HG02571 (cell line): ENCODE data around the gene HCLS1.
A peak's percentile ranks its signal among the peaks of the same experiment; 100 is the strongest.
"Not testable (repeated sequence)": the region's sequence is repeated elsewhere in the genome, so short reads cannot be mapped to it uniquely, and the experiment has no call there.

ENCODE experiments used
- ATAC-seq: cut with Tn5 transposase; IDR thresholded peaks from one replicate; pipeline ENCODE4 v1.9.1; 2021; ENCODE audit warnings: mild to moderate bottlenecking, moderate library complexity; ENCODE audit not compliant: unreplicated experiment

HCLS1 gene, protein sequence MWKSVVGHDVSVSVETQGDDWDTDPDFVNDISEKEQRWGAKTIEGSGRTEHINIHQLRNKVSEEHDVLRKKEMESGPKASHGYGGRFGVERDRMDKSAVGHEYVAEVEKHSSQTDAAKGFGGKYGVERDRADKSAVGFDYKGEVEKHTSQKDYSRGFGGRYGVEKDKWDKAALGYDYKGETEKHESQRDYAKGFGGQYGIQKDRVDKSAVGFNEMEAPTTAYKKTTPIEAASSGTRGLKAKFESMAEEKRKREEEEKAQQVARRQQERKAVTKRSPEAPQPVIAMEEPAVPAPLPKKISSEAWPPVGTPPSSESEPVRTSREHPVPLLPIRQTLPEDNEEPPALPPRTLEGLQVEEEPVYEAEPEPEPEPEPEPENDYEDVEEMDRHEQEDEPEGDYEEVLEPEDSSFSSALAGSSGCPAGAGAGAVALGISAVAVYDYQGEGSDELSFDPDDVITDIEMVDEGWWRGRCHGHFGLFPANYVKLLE

DNA sequence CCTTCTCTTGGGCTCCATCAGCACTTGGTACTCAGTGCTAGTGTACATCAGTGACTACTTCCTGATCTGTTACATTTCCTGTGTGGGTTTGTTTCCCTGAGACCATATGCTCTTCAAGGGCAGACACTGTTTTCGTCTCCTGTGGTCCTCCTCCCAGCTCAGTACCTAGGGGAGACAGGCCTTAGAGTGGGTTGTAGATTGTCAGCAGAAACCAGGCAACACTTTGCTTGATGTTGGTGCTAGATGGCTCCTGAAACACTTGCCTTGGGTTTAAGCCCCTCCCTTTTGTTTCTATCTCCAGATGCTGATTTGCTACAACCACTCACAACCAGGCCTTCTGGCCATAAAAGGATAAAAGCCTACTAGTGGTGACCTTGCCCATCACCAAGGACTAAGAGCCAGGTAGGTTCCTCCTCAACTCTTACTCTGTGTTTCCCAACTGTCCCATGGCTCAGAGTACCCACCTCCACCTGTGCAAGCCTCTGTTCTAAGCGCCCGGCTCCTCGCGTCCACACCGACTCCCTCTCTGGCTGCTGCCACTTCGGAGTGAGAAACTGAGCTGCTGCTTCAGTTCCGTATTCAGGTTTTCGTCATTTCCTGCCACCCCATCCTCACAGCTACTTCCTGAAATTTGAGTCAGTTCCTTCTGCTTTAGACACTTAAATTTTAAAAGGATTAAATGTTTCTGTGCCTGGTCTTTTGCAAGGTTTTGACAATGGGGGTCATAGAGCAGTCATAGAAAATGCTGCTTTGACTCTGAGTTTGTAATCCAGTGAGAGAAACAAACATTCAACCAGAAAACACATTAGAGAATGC, at the start of gene HCLS1:
HCLS1 (minus strand) TSS at position 548 of the 816 bp plus-strand sequence. CDS start 2,556 bp downstream, outside the sequence.
- peak; percentile 69 for ATAC-seq

DNA sequence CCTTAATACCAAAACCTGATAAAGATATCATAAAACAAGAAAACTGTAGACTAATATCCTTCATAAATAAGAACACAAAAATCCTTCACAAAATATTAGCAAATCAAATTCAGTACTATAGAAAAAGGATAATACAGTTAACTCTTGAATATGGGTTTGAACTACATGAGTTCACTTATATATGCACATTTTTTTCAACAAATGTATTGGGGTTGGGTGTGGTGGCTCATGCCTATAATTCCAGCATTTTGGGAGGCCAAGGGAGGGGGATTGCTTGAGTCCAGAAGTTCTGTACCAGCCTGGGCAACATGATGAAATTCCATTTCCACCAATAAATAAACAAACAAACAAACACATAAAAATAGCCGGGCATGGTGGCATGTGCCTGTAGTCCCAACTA, 49.6 kb upstream of the HCLS1 start:
- no peak for ATAC-seq

DNA sequence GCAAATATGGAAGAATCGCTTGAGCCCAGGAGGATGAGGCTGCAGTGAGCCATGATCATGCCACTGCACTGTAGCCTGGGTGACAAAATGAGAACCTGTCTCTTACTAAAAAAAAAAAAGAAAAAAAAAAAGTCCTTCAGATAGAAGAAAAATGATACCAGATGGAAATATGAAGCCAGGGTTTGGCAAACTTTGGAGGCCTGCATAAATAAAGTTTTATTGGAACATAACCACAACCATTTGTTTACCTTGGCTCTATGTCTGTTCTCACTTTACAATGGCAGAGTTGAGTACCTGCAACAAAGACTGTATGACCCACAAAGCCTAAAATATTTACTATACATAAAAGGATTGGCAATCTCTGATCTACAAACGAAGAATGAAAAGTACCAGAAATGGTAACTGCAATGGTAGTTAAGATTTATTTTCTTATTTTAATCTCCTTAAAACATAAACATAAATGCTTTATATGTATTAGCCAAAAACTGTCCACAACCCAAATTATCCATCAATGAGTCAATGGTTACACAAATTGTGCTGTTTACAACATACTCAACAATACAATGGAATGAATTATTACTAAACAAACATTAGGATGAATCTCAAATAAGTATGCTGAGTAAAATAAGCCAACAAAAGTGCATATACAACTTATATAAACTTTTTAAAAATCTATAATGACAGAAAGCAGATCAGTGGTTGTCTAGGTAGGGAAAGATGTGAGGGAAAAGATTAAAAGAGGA, 47.0 kb upstream of the HCLS1 start:
- no peak for ATAC-seq

DNA sequence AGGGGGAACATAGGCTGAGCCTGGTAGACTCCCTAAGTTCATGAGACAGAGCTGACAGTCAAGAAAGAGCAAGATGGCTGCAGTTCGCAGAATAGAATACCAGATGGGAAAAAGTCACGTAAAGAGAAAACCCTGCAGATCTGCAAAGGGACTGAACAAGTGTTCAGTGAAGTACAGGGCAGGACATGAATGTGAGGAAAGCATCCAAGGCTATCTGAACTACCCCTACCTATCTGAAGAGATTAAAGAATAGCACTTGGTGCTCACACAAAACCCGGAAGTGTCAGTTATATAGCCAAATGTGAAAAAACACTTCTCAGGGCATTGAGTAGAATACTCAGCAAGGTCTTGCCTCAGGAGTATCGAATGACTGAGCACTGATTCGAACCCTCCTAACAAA, 44.8 kb upstream of the HCLS1 start:
- ATAC-seq, result no peak

DNA sequence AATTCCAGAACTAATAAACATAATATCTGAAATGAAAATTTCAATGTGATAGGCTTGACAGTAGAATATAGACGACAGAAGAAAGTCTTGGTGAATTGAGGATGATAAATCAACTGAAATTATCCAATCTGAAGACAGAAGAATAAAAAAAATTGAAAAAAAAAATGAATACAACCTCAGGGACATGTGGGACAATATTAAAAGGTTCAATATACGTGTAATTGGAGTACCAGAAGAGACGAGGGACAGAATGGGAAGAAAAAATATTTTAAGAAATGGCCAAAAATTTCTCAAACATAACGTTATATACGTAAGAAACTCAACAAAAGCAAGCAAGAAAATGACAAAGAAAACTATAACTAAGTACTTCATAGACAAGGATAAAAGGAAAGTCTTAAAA, 43.3 kb upstream of the HCLS1 start:
- no peak for ATAC-seq

DNA sequence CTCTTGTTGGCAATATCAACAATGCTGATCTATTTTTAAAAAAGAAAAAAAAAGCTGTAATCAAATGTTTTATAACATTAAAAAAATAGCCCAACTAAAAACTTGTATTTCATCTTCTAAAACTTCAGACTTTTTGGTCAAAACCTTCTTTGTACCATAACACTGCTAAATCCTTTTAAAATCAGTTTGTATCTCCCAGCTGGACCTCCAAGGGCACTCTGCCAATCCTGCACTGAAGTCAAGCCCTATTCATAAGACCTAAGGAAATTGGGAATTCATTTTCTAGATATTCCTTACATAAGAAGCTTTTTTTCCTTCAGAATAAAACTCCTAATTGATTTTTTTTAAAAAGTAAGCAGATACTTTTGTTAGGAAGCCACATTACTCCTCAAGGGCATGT, 38.2 kb upstream of the HCLS1 start:
- no peak for ATAC-seq

DNA sequence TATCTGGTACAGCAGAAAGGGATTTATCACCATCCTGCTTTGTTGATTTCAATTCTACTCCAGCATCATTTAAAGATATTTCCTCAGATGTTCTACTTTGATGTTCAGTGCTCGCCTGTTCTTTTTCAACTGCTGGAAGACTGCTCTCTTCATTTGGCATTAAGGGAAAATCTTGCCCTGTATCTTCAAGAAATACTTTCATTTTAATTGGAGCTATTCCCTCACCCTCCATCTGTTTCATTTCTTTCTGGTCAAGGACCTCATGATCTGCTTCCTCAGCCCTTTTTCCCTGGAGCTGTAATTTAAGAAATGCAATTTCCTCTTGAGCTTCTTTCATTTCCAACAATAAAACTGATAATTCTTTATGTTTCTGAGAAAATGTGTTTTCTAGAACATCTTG, 37.8 kb upstream of the HCLS1 start:
- ATAC-seq, result no peak

DNA sequence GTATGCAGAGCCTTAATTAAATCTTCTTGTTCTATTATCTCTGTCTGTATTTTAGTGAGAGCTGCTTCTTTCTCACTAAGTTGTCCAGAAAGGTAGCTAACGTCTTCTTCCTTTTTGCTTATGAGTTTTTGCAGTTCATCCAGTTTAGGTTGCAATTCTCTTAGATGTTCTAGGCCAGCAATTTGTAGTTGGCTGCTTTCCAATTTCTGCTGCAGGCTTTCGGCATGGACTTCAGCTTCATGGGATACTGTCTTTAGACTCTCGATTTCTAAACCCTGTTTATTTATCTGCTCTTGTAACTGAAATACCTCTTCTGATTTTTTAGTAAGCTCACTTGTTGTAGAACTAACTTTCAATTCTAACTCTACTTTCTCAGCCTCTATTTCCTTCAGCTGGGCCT, 35.5 kb upstream of the HCLS1 start:
- no peak for ATAC-seq

DNA sequence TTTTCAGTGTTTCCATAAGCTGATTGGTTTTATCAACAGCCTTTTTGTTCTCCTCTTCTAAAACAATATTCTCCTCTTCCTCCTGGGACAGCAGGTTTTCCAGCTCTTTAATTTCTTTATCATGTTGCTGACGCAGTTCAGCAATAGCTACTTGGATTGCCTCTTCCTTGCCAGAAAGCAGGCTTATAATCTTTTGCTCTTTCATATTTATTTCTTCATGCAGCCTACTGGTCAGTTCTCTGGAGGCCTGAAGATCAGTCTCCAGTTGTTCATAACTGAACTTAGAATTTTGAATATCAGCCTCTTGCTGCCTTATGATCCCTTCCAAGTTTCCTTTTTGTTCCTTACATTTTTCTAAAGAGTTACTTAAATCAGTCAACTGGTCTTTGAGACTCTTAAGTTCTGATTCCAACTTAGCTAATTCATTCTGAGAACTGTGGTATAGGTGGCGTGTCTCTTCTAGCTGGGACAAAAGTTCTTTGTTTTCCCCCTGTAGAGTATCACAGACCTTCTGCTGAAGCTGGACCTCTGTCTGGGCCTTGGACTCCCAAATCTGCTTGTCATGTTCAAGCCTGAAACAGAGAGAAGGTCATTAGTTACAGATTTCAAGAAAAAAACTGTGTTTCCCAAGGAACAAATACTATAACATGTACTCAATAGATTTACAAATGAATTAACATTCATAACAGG, 31.5 kb upstream of the HCLS1 start:
- no peak for ATAC-seq

DNA sequence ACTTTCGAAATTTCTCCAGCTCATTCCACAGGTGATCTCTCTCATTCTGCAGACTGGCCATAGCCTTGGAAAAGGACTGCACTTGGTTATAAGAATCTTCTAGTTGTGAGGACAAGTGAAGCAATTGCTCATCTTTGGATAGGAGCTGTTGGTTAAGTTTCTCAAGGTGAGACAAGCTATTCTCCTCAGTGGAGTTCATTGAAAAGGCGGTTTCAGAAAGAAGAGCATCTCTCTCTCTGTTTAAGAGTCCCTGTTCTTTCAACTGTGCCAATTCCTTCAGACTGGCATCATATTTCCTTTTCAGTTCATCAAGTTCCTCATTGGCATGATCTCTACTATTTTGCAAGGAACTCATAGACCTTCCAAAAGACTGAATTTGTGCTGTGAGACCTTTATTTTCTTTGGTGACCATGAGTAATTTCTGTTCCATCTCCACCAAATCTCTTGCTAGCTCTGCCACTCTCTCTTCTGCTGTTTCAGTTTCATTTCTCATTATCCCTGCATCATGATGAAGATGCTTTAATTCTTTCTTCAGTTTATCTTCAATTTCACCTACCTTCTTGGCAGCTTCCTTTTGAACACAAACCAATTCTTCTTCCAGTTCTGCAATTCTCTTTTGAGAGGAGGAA, 30.2 kb upstream of the HCLS1 start:
- no peak for ATAC-seq

DNA sequence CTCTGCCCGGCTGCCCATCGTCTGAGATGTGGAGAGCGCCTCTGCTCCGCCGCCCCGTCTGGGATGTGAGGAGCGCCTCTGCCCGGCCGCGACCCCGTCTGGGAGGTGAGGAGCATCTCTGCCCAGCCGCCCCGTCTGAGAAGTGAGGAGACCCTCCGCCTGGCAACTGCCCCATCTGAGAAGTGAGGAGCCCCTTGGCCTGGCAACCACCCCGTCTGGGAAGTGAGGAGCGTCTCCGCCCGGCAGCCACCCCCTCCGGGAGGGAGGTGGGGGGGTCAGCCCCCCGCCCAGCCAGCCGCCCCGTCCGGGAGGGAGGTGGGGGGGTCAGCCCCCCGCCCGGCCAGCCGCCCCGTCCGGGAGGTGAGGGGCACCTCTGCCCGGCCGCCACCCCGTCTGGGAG, 28.0 kb upstream of the HCLS1 start:
- not testable (repeated sequence) for ATAC-seq

DNA sequence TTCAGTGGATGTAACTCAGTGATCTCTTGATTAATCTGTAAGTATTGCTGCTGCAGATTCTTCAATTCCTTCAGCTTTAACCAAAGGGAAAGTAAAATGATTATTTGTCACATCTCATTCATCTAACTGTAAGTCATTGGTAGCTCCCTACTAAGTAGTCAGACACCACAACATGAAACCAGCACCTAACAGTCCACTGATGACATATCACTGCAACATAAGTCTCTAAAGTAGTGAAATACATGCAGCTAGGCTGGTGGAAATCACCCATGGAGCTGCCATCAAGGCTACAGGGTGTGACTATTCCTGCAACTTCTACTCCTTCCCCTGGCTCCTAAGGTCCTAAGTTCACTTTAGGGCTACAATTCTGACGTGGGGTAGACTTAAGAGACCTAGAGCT, 21.1 kb upstream of the HCLS1 start:
- no peak for ATAC-seq

DNA sequence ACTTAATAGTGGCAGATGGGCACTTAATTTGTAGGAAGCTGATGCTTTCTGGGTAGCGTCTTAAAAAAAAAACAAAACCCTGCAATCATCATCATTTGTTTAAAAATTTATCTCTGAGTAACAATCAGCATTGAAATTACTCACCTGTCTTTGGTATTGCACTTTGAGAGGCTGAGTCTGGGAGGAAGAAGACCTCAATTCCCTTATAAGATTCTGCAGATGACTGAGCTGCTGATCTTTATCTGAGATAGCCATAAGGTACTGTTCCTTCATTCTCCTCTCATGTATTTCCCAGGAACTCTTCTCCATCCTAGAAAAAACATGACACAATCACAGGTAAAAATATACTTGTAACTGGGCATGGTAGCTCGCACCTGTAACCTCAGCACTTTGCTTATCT, 16.4 kb upstream of the HCLS1 start:
- ATAC-seq, result no peak

DNA sequence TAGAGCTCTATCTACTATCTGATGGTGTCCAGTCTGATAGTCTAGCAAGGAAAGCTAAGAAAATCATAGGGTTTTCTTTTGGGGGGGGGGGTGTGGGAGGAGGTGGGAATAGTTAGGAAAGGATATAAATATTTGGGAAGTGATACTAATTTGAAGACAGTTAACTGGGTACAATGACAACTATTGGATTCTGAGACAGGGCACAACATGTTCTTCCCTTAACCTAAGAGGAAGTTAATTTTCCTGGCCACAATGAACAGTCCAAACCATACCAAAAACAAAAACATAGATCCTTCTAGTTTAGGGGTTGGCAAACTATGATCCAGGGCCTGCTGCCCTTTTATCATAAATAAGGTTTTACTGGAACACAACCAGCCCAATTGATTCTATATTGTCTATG, 10.0 kb upstream of the HCLS1 start:
- no peak for ATAC-seq

DNA sequence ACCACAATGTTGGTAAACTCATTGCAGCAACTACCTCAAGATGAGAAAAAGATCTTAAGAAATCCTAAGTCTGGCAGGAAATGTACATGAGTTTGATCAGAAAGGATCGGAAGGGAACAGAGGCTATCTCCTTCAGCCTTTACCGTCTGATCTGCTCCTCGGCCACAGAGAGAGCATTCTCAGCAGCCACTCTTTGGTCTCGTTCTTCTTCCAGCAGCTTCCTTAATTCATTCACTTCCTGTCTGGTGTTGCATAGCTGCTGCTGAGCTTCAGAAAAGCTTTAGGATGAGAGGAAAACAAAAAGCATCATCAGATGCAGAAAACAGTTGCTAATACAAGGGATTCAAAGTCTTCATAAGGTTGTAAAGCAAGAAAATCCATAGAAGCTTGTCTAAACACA, 6.6 kb upstream of the HCLS1 start:
- ATAC-seq, result no peak

DNA sequence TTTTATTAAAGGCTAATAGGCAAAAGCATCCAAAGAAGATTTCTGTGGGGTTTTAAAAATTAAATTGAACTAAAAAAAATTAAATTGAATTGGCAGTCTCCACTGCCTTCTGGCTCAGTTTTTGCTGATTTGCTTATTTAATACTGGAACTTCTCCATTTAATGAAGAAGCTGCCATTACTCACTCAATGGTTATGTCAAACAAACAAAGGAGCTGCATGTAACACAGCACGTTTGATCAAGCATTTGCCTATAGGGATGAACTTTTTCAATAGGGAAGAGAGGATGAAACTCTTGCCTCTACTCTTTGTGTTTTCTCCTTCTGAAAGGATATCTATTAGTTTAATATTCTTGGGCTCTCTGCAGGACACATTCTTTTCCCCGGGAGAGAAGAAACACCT, 4.8 kb upstream of the HCLS1 start:
- no peak for ATAC-seq

DNA sequence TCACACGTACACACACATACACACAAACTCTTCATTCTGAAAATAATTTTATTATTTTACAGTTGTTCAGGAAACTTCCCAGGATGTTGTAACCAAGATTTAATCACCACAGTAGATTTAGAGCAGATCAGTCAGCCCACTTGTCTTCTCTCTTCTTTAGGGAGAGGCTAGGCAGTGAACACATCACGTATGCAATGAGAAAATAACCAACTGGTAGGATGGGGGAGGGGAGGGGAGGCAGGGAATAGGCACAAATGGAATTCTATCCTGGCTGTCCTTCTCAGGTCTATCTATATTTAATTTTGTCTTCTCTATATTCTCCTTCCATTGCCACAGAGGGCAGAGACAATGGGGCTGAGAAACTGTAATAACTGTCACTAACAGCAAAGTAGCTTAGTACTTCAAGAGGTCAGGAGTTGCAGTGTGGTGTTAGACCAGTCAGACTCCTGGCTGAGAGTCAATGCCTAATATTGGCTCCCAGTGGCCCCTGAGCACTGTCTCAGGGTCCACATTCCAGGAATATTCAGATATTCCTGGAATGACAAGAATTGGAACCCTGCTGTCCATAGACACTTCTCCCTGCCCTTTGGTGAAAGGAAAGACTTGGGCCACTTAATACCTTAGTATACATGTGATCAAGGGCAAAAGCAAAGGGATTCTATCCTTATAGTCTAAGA, 2.6 kb upstream of the HCLS1 start:
- ATAC-seq, result no peak

DNA sequence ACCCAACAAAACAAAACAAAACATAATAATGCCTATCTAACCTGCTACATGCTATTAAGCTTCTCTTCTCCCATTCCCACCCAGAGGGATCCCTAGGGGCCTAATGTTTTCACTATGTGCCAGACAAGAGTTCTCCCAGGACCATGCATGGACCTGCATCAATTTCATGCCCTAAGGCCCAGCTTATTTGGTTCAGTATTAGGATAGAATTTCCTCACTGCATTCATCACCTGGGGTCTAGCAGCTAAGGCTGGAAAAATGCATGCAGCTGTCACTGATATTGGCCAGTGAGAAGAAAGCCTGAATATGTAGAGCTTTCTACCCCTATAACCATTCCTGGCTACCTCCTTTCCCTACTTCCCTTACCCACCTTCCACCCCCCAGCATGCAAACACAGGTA, 2.0 kb upstream of the HCLS1 start:
- ATAC-seq, result no peak

DNA sequence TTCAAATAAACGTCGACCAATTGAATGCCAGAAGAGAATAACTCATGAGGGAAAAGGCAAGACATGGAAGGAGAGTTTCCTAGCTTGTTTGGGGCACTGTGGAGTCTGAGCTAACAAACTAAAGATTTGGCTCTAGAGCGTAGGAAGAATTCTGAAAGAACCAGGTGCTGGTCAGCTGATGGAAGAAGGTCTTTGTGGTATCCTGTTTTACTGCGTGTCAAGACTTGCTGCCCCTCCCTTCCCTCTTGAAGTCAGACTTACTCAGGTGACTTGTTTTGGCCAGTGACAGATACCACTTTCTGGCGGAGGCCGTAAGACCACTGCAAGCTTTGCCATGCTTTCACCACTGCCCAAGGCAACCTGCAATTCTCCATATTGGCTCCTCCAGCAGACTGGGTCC, 673 bp upstream of the HCLS1 start:
- no peak for ATAC-seq

DNA sequence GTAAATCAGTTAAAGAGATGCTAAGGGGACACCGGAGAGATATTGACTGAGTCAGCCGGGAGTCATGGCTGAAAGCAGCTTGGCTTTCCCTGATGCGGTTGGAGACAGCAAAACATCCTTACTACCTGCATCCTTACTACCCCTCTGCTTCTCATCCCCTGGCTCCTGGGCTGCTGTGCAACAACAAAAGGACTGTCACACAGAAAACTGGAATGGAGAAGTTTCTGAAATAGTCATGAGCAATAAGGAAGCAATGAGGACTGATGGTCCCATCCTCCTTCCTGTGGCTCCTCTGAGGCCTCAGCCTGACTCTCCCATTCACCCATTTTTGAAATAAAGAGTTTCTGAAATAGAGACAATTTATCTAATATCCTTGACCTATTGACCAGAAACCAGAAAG, 1.1 kb downstream of the HCLS1 start:
- ATAC-seq, result no peak
